Left colon (tissue), 2 donors: ENCODE measurements around the gene TREH. TPM values are rescaled to one million over a fixed set of nuclear protein-coding genes. Genes with fewer than 3 reads are reported as not detected.
"Not testable (repeated sequence)": the region's sequence is repeated elsewhere in the genome, so short reads cannot be mapped to it uniquely, and the experiment has no call there.

Source experiments
- ATAC-seq: fragments of 200-7000 bp; cut with Tn5 transposase; one replicate; pipeline ENCODE4 v1.9.1; 2020; ENCODE audit warnings: mild to moderate bottlenecking, moderate library complexity
- DNase-seq, 2 donors: peaks; one replicate each; pipeline ENCODE4 v3.0.0-alpha.2; 2020
- intact Hi-C, 2 donors: fragments of 100-400 bp; cut with DNase I in 1 of 2; cut with micrococcal nuclease in 1 of 2; formaldehyde crosslinking; loops; one replicate each; pipeline versions ENCODE4 v1.11.2 to v1.14.0; 2022; cut with DNase I, micrococcal nuclease
- total RNA-seq, 2 donors: library from RNA; stranded (reverse); fragmentation: NEBNext Ultra II Directional; extraction: Animal tissue kit (Norgen Biotek cat#: 25700); gene quantifications; one replicate each; pipeline ENCODE4 v1.2.1, GENCODE V29; 2021
- donor health status: DM: no; HTN: no; CAD: no.
- donor health status: DM: yes; HTN: yes; CAD: no.

The TREH gene
- total RNA-seq, 2 donors from 2014 or later = 1.2 to 3.3 TPM

GRCh38 chr11:118699506-118700220 is 20.2 kb upstream of the TREH start:
- no peak for ATAC-seq
- DNase-seq = no peak
- intact Hi-C loops = loop anchor here in 1 of 2 donors (10.0 kb wide), 1 partner anchor 255 kb away; the partner anchor contains the start of gene UPK2

DNA sequence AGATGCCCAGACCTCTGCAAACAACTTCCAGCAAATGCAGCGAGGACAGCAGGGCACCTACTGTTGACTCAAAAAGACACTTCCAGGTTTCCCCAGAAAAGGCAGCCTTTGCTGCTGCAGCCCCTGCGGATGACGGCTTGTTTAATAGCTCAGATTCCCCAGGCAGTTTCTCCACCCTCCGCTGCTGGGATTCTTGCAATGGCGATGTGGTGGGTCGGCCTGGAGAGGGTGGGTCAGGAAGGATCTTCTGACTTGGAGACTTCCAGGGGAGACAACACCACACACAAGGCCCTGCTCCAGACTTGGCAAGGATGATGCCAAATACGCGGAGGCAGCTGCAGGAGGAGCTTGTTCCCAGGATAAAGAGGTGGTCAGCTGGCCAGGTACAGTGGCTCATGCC is 17.9 kb upstream of the TREH start:
- ATAC-seq = no peak
- no peak for DNase-seq
- intact Hi-C loops = loop anchor here in 1 of 2 donors (10.0 kb wide), 1 partner anchor 257 kb away; the partner anchor contains the start of gene UPK2

GRCh38 chr11:118696673-118697226 is 17.3 kb upstream of the TREH start:
- DNase-seq = no peak
- intact Hi-C loops = loop anchor here in 1 of 2 donors (10.0 kb wide), 1 partner anchor 258 kb away; the partner anchor contains the start of gene UPK2
- ATAC-seq = no peak

GRCh38 chr11:118694771-118695170 is 15.3 kb upstream of the TREH start:
- ATAC-seq (no peak), DNase-seq (no peak)
- intact Hi-C loops = loop anchor here (5.0 to 10.0 kb wide), 2 partner anchors 260 to 263 kb away; partner anchors contain the start of gene UPK2 (in 2 of the 2)

GRCh38 chr11:118694185-118694584 is 14.7 kb upstream of the TREH start:
- no peak for ATAC-seq
- DNase-seq = no peak
- intact Hi-C loops = loop anchor here (5.0 to 10.0 kb wide), 2 partner anchors 261 to 263 kb away; partner anchors contain the start of gene UPK2 (in 2 of the 2)

- intact Hi-C loops = loop anchor here (5.0 to 10.0 kb wide), 2 partner anchors 263 to 265 kb away; partner anchors contain the start of gene UPK2 (in 2 of the 2)
- ATAC-seq (no peak), DNase-seq (peak in 1 of 2 donors; percentile 16)
Observed at GRCh38 chr11:118691926-118692830, 12.7 kb upstream of the TREH start.

DNA sequence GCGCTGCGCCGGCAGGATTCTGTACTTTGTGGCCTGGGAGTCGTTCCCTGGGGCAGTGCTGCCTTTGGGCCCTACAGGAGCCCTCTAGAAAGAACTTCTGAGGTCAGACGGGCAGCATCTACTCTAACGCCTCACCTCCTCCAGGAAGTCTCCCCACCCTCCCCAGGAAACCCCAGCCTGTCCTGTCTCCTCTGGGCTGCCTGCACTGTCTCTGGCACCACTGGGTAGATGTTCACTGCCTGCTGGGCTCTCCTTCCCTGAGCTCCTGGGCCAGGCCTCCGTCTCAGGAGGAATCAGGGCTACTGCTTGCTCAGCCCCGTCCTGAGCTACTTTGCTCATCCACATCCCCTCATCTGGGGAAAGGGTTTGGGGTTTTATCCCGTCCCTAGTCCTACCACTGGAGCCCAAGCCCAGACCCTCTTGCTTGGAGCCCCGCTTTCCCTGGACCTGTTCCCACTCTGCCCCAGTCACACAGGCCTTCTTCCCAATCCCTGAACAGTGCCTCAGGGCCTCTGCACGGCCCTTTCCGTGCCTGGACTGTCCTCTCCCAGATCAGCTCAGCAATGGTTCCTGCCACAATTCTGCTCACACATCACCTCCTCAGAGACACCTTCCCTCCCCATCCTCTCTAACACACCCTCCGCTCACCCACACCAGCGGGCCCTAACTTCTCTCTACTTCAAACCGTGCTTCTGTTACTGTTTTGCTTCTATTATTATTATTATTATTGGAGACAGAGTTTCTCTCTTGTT is 11.3 kb upstream of the TREH start:
- DNase-seq (no peak), ATAC-seq (no peak)
- intact Hi-C loops = loop anchor here (5.0 to 10.0 kb wide), 2 partner anchors 264 to 267 kb away; partner anchors contain the start of gene UPK2 (in 2 of the 2)

DNA sequence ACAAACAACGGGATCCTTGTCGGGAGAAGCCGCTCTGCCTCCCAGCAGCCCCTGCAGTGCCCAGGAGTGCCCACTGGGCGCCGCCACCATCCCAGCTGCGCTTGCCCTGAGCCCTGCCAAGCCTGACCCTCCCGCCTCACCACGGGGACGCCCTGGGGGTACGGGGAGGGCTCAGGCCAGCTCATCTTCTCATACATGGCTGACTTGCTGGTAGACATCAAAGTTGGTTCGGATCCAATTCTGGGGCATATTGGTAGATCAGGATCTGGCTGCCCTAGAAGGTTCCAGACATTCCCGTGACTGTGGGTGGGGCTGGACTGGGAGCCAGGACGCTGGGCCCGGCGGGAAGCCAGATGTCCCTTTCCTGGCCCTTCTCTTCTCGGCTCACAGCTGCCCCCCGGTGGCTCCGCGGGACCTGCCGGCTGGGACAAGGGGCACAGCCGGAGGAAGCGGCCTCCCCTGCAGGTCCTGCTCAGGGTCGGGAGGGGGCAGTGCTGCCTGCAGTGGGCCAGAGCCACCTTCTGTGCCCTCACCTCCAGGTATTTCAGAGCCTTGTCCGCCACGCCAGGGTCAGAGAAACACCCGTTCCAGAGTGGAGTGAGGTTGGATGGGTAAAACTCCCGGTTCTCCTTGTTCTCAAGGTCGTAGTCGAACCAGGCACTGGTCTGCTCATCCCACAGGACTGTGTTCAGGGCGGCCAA is 10.6 kb upstream of the TREH start:
- DNase-seq (peak; percentile 69 to 98), ATAC-seq (peak; percentile 93)
- intact Hi-C loops = loop anchor here (5.0 to 10.0 kb wide), 2 partner anchors 265 to 267 kb away; partner anchors contain the start of gene UPK2 (in 2 of the 2)

- intact Hi-C loops = no loop called here
- DNase-seq (no peak), ATAC-seq (peak; percentile 24)
Observed at GRCh38 chr11:118689503-118689851, 10.0 kb upstream of the TREH start.

DNA sequence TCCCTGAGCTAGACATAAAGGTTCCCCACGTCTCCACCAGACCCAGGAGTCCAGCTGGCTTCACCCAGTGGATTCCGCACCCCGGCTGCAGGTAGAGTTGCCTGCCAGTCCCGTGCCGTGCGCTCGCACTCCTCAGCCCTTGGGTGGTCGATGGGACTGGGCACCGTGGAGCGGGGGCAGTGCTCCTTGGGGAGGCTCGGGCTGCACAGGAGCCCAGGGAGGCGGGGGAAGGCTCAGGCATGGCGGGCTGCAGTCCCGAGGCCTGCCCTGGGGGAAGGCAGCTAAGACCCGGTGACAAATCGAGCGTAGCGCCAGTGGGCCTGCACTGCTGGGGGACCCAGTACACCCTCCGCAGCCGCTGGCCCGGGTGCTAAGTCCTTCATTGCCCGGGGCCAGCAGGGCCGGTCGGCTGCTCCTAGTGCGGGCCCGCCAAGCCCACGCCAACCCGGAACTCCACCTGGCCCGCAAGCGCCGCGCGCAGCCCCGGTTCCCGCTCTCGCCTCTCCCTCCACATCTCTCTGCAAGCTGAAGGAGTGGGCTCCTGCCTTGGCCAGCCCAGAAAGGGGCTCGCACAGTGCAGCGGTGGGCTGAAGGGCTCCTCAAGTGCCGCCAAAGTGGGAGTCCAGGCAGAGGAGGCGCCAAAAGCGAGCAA is 9.5 kb upstream of the TREH start:
- intact Hi-C loops = no loop called here
- peak in 1 of 2 donors; percentile 24 for DNase-seq

DNA sequence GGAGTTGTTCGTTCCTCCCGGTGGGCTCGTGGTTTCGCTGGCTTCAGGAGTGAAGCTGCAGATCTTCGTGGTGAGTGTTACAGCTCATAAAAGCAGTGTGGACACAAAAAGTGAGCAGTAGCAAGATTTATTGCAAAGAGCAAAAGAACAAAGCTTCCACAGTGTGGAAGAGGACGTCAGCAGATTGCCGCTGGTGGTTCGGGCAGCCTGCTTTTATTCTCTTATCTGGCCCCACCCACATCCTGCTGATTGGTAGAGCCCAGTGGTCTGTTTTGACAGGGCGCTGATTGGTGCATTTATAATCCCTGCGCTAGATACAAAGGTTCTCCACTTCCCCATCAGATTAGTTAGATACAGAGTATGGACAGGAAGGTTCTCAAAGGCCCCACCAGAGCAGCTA is 8.9 kb upstream of the TREH start:
- DNase-seq, intact Hi-C loops, ATAC-seq: not testable (repeated sequence)

More for the DNA sequence above, 9.5 kb upstream of the TREH start:
- ATAC-seq = no peak

- intact Hi-C loops = no loop called here
- no peak for ATAC-seq
- DNase-seq = no peak
Observed at GRCh38 chr11:118687906-118688305, 8.5 kb upstream of the TREH start.

- intact Hi-C loops = no loop called here
- ATAC-seq (no peak), DNase-seq (no peak)
Observed at GRCh38 chr11:118684187-118684586, 4.7 kb upstream of the TREH start.

DNA sequence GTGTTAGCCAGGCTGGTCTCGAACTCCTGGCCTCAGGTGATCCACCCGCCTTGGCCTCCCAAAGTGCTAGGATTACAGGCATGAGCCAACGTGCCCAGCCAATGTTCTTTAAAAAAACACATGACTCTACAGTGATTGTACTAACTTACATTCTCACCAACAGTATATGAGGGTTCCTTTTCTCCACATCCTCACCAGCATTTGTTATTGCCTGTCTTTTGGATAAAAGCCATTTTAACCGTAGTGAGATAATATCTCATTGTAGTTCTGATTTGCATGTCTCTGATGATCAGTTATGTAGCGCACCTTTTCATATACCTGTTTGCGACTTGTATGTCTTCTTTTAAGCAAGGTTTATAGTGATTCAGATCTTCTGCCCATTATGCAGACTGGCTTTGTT is 3.5 kb upstream of the TREH start:
- DNase-seq, ATAC-seq, intact Hi-C loops: not testable (repeated sequence)

- DNase-seq (no peak), ATAC-seq (no peak)
- intact Hi-C loops = no loop called here
Observed at GRCh38 chr11:118682372-118682771, 2.9 kb upstream of the TREH start.

DNA sequence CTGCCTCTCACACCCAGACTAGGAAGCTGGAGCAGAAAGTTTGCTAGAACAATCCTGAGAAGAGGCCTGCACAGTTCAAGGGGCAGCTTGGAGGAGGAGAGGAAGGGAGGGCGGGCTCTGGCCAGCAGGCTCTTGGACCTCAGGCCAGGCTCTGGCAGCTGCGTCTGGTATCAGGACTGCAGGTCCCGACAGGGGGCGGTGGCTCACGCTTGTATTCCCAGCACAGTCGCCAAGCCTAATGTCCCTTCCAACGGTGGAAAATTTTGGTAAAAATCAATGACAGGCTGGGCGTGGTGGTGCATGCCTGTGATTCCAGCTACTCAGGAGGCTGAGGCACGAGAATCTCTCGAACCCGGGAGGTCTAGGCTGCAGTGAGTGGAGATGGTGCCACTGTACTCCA is 542 bp downstream of the TREH start:
- intact Hi-C loops = not testable (repeated sequence)
- ATAC-seq = peak; percentile 71
- DNase-seq = peak; percentile 26 to 65

DNA sequence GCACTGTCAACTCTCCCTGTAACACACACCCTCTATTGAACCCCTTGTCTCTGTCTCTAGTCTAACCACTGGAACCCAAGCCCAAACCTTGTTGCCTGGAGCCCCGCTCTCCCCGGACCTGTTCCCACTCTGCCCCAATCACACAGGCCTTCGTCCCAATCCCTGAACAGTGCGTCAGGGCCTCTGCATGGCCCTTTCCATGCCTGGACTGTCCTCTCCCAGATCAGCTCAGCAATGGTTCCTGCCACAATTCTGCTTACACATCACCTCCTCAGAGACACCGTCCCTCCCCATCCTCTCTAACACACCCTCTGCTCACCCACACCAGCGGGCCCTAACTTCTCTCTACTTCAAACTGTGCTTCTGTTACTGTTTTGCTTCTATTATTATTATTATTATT is 1.5 kb downstream of the TREH start:
- DNase-seq = peak in 1 of 2 donors; percentile 9
- ATAC-seq = no peak

More for the DNA sequence above, 1.5 kb downstream of the TREH start:
- intact Hi-C loops = no loop called here
